EH (cell line): ENCODE results near the gene SMTNL1.
A peak's percentile ranks its signal among the peaks of the same experiment; 100 is the strongest.

ENCODE experiments used
- DNase-seq: peaks from one replicate; pipeline ENCODE4 v3.0.0-alpha.2; 2015; ENCODE audit warnings: low read depth

The SMTNL1 gene

GRCh38 chr11:57588046-57588710 is 50.8 kb downstream of the SMTNL1 start:
- DNase-seq, result no peak

GRCh38 chr11:57596266-57596885 is 59.0 kb downstream of the SMTNL1 start:
- no peak for DNase-seq

GRCh38 chr11:57597461-57597915 is 60.1 kb downstream of the SMTNL1 start, which contains the start of gene SERPING1:
TSS of gene SERPING1 (plus strand) at chr11:57597685. CDS start at chr11:57598271, 586 bp downstream.
- DNase-seq, result no peak

GRCh38 chr11:57597916-57598830 is 60.8 kb downstream of the SMTNL1 start:
- DNase-seq, result peak; percentile 47

GRCh38 chr11:57598831-57599155 is 61.4 kb downstream of the SMTNL1 start:
- peak; percentile 46 for DNase-seq

GRCh38 chr11:57599381-57599780 is 62.0 kb downstream of the SMTNL1 start:
- no peak for DNase-seq
